Measurements from ENCODE around the gene ZNF775. TPM values are rescaled to one million over a fixed set of nuclear protein-coding genes. Genes with fewer than 3 reads are reported as not detected.

The ZNF775 gene
- total RNA-seq, 3 donors from 2014 or later, result 10.9 to 11.8 (median 11.3) TPM

- H3K4me1 ChIP-seq (ENCODE audit: low read depth), result peaks cover 50% of the 10 kb centered on the region
- ATAC-seq (no peak), DNase-seq (no peak)
- TF ChIP-seq CTCF (IDR thresholded peaks at IDR 0.05), result no peak
- no peaks in the 10 kb centered on the region for H3K9me3 ChIP-seq
- intact Hi-C loops (cut with DNase I, micrococcal nuclease), result no loop called here
- H3K4me3 ChIP-seq, result no peak overlapping the region
- H3K36me3 ChIP-seq (ENCODE audit: low read depth), result no peaks in the 10 kb centered on the region
These were observed 2.6 kb downstream of the ZNF775 start for GRCh38 chr7:150381785-150382122.

GRCh38 chr7:150382123-150382843 is 3.2 kb downstream of the ZNF775 start:
- Histone ChIP-seq H3K4me3 (no peak overlapping the region), H3K4me1 (ENCODE audit: low read depth) (peaks cover 45% of the 10 kb centered on the region), H3K9me3 (no peaks in the 10 kb centered on the region), H3K36me3 (ENCODE audit: low read depth) (no peaks in the 10 kb centered on the region)
- TF ChIP-seq CTCF (IDR thresholded peaks at IDR 0.05), result no peak
- intact Hi-C loops (cut with DNase I, micrococcal nuclease), result no loop called here
- ATAC-seq (peak; percentile 6), DNase-seq (peak in 2 of 3 donors; percentile 68 to 79)

GRCh38 chr7:150382844-150383225 is 3.7 kb downstream of the ZNF775 start:
- Histone ChIP-seq H3K4me3 (no peak overlapping the region), H3K36me3 (ENCODE audit: low read depth) (no peaks in the 10 kb centered on the region), H3K9me3 (no peaks in the 10 kb centered on the region), H3K4me1 (ENCODE audit: low read depth) (peaks cover 42% of the 10 kb centered on the region)
- ATAC-seq (peak; percentile 1), DNase-seq (no peak)
- TF ChIP-seq CTCF (IDR thresholded peaks at IDR 0.05), result no peak
- intact Hi-C loops (cut with DNase I, micrococcal nuclease), result no loop called here

GRCh38 chr7:150383710-150384397 is 4.7 kb downstream of the ZNF775 start:
- no peaks in the 10 kb centered on the region for H3K36me3 ChIP-seq (ENCODE audit: low read depth)
- DNase-seq (peak; percentile 86 to 90 (median 88)), ATAC-seq (peak; percentile 57)
- H3K4me3 ChIP-seq, result no peak overlapping the region
- H3K9me3 ChIP-seq, result no peaks in the 10 kb centered on the region
- TF ChIP-seq CTCF (IDR thresholded peaks at IDR 0.05), result no peak
- H3K4me1 ChIP-seq (ENCODE audit: low read depth), result peaks cover 44% of the 10 kb centered on the region
- intact Hi-C loops (cut with DNase I, micrococcal nuclease), result no loop called here

- no peaks in the 10 kb centered on the region for H3K36me3 ChIP-seq (ENCODE audit: low read depth)
- no peaks in the 10 kb centered on the region for H3K9me3 ChIP-seq
- peak; percentile 1 for ATAC-seq
- H3K4me1 ChIP-seq (ENCODE audit: low read depth), result peaks cover 48% of the 10 kb centered on the region
- TF ChIP-seq CTCF (IDR thresholded peaks at IDR 0.05), result no peak
- intact Hi-C loops (cut with DNase I, micrococcal nuclease), result no loop called here
- H3K4me3 ChIP-seq, result no peak overlapping the region
- peak in 1 of 3 donors; percentile 37 for DNase-seq
These were observed 5.5 kb downstream of the ZNF775 start for GRCh38 chr7:150384406-150385301.
